Activated CD8-positive, alpha-beta memory T cell treated with anti-CD3 and anti-CD28 coated beads, Interleukin-2, amount 50 U/mL, for 24 hours (primary cell): Measurements from ENCODE around the gene CA11.

ENCODE experiments used
- DNase-seq: peaks from one replicate; pipeline ENCODE4 v3.0.0-alpha.2; 2020; ENCODE audit errors: extremely low read depth

CA11 gene

GRCh38 chr19:48628486-48629296 is 17.3 kb downstream of the CA11 start:
- DNase-seq, result no peak

DNA sequence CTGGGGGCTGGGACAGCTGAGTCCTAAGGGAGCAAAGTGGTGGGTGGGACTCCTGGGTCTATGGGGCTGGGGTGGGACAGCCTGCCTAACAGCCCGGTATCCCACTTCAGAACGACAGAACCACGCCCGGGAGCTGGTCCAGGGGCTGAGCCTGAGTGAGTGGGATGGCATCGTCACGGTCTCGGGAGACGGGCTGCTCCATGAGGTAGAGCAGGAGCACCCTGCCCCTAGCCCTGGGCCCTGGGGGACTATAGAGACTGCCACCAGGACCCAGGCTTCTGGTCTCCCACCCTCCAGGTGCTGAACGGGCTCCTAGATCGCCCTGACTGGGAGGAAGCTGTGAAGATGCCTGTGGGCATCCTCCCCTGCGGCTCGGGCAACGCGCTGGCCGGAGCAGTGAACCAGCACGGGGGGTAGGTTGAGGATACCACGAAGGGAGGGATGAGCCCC is 18.1 kb downstream of the CA11 start:
- no peak for DNase-seq

GRCh38 chr19:48627201-48627864 is 18.7 kb downstream of the CA11 start:
- DNase-seq, result no peak

DNA sequence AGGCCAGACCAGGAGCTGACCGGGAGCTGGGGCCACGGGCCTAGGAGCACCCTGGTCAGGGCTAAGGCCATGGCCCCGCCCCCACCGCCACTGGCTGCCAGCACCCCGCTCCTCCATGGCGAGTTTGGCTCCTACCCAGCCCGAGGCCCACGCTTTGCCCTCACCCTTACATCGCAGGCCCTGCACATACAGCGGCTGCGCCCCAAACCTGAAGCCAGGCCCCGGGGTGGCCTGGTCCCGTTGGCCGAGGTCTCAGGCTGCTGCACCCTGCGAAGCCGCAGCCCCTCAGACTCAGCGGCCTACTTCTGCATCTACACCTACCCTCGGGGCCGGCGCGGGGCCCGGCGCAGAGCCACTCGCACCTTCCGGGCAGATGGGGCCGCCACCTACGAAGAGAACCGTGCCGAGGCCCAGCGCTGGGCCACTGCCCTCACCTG is 20.1 kb downstream of the CA11 start:
- DNase-seq, result no peak

- no peak for DNase-seq
These were observed 20.9 kb downstream of the CA11 start for GRCh38 chr19:48624791-48625723.

DNA sequence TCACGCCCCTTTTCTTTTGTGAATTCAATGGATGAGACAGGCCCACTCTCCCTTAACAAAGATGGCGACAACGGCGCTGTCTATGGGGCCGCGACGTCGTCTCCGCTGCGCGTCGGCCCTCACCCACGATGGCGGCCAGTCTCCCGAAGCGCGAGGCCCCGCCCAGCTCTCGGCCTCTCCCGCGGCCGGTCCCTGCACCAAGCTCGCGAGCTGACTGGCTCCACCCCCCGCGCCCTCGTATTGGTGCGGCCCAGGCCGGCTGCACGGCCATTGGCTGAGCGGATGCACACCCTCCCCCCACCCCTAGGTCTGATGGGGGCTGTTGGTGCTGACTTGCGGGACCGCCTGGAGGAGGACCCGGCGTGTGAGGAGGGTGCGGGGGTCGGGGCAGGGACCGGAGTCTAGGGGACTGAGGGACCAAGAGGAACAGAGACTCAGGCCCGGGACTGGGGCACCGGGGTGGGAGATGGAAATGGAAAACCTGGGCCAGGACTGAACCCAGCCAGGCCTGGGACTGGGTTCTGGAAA is 21.9 kb downstream of the CA11 start:
- DNase-seq, result peak; percentile 89

DNA sequence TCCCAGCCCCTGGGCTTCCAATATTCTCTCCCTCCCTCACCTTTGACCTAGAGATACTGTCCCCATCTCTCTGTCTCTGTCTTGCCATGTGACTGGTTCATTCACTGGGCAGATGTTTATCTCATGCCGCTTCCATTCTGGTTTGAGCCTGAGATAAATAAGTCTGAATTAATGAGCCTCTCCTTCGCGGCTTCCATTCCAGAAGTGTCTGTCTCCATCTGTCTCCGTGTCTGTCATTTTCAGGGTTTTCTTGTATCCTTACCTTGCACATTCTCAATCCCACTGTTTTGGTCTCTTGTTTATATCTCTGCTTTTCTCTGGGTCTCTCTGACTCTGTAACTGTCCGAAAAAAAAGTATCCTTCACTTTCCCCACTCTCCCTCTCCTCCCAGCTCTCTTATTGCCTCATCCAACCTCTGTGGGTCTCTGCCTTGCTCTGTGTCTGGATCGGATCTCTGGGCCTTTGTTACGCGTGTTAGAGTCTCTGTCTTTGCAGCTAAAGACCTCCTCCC is 22.4 kb downstream of the CA11 start:
- no peak for DNase-seq

- no peak for DNase-seq
These were observed 26.0 kb downstream of the CA11 start for GRCh38 chr19:48619692-48620585.

GRCh38 chr19:48618916-48619691 is 26.9 kb downstream of the CA11 start, which contains the start of the genes RPL18 and SPHK2:
RPL18 (minus strand) TSS chr19:48619178; CDS start chr19:48619143, 35 bp downstream.
SPHK2 (plus strand) TSS chr19:48619506; CDS start chr19:48620515, 1,009 bp downstream.
- peak; percentile 87 for DNase-seq

- no peak for DNase-seq
These were observed 27.6 kb downstream of the CA11 start for GRCh38 chr19:48618278-48618915.

GRCh38 chr19:48617146-48617937 is 28.6 kb downstream of the CA11 start:
- no peak for DNase-seq

GRCh38 chr19:48616491-48617056 is 29.4 kb downstream of the CA11 start:
- no peak for DNase-seq

GRCh38 chr19:48616041-48616436 is 29.9 kb downstream of the CA11 start:
- no peak for DNase-seq

DNA sequence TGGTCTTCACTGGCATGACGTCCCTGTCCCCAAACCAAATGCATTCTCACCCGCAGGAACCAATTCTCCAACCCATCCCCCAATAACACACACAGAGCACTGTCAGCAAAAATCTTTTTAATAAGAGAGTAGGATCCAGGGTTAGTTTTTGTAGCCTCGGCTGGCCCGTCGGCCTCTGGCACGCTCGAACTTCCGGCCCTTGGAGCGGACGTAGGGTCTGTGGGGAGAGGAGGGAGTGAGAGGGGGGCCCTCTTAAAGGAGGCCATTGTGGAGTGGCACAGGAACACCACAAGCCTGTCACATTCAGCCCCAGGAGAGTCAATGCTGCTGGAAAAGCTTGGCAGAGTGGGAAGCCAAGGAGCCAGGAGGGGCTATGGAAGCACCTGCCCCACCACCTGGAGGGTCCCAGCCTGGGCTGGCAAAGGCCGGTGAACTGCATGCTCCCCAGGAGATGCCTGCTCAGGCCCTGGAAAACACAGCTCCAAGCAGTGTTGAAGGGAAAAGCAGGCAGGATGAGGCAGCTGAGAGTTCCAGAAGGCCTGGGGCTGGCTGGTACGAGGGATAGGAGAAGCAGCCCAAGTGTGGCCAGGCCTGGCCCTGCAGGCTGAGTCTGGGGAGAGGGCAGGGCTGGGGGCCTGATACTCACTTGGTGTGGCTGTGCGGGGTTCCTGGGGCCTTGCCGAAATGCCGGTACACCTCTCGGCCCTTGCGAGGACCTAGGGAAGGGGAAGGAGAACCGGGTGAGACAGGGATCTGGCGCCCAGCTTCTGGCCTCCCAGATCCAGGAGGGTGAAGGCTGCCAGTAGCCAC is 30.6 kb downstream of the CA11 start:
- DNase-seq, result no peak

DNA sequence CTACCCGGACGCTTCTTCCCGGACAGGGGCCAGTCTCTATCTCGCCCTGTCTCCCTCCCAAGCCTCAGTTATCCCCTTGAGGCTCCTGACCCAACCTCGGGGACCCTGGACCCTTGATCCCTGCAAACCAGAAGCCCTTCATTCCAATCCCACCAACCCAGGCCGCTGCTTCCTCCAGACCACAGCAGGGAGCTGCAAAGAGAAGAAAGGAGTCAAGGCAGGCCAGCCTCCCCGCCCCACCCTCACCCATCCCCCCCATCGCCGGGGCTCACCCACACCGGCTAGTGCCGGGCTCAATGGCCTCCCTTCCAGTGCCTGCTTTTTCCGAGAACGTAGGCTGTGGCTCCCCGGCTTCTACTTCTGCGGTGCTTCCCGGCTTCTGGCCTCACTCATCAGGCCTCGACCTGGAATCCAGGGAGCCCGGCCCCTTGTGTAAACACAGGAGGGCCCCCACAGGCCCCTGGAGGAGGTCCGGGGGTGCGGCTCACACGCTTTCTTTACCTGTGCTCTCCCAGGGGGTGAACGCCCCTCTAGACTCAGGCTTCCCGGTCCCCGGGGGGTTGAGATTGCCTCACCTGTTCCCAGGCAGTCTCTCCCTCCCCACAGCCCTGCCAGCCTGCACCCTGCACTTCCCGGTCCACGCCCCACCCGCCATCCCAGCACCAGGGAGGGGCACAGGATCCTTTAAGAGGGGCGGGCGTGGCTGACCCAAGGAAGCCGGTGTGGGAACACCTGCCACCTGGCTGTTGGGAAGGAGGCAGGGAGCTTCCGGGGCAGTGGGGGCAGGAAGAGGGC is 31.4 kb downstream of the CA11 start, which contains the start of gene FAM83E:
Gene FAM83E (minus strand): TSS at position 641 of the 795 bp plus-strand sequence. CDS start 1,704 bp downstream, outside the sequence.
- DNase-seq, result no peak

DNA sequence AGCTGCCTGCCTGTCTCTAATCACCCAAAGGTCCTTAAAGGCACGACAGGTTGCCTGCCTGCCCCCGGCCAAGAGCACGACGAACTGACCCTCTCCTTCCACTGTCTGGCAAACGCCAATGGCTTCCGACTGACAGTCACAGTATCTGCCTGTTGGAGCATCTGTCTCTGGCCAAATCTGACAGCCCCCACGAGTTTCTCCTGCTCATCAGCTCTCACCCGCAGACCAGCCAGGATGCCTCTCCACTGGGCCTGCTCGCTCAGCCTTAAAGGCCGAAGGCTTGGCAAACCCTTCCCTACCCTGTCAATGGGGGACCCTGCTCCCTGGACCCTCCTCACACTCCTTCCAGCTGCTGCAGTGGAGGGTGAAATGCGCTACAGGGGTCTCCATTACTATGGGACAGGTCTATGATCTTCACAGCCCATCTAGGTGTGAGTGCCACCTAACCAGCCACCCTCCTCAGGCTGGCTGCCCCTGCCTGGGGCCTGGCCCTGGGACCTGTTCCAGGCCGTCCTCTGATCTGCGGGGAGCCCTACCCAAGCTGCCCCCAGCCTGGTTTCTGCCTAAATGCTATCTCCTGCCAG is 32.0 kb downstream of the CA11 start:
- no peak for DNase-seq
